Psoas muscle (tissue), 8 donors: ENCODE data around the gene FXN. TPM values are rescaled to one million over a fixed set of nuclear protein-coding genes. Genes with fewer than 3 reads are reported as not detected.

Experiments
- ATAC-seq, 4 donors: fragments of 200-7000 bp; cut with Tn5 transposase; one replicate each; pipeline ENCODE4 v1.9.1; 2020; ENCODE audit warnings: moderate library complexity in 3 of 4, mild to moderate bottlenecking in 2 of 4
- DNase-seq, 2 donors: peaks; one replicate each; pipeline ENCODE4 v3.0.0-alpha.2; 2020
- H3K27ac ChIP-seq: fragments of 200-600 bp; one replicate; pipeline ENCODE4 v1.8.0; 2022
- H3K27me3 ChIP-seq, 3 donors: fragments of 200-600 bp in 1 of 3; one replicate each; pipeline versions ENCODE4 v1.6.1 to v1.8.0; 2013 to 2022; ENCODE audit warnings: low read length in 2 of 3, mild to moderate bottlenecking in 2 of 3, moderate library complexity in 1 of 3; ENCODE audit not compliant: insufficient read depth in 3 of 3
- H3K36me3 ChIP-seq, 2 donors: fragments of 200-600 bp in 1 of 2; one replicate each; pipeline versions ENCODE4 v1.6.1 to v1.8.0; 2013 to 2022; ENCODE audit warnings: low read depth in 1 of 2, mild to moderate bottlenecking in 1 of 2, moderate library complexity in 1 of 2; ENCODE audit not compliant: insufficient read depth in 1 of 2
- H3K4me1 ChIP-seq: fragments of 200-600 bp; one replicate; pipeline ENCODE4 v1.8.0; 2022
- H3K4me3 ChIP-seq: fragments of 200-600 bp; one replicate; pipeline ENCODE4 v1.8.0; 2022; ENCODE audit warnings: mild to moderate bottlenecking
- H3K9me3 ChIP-seq: fragments of 200-600 bp; one replicate; pipeline ENCODE4 v1.8.0; 2022
- WGBS, 3 donors: extraction: QIAGEN DNeasy Blood & Tissue Kit; methylation state at CpG; one replicate each; pipeline versions ENCODE4 v1.1.6 to v1.1.7; 2013; 5-methylcytosine and 5-hydroxymethylcytosine counted together
- intact Hi-C, 2 donors: fragments of 100-400 bp; cut with DNase I; formaldehyde crosslinking; loops; one replicate each; pipeline versions ENCODE4 v1.11.0 to v1.14.2; 2022
- polyA plus RNA-seq, 3 donors: library from polyadenylated mRNA; stranded (reverse); fragments of 200-250 nt; gene quantifications; one replicate each; pipeline ENCODE4 v1.2.3, GENCODE V29; 2013
- total RNA-seq, 4 donors: library from RNA; stranded (reverse); fragmentation: NEBNext Ultra II Directional in 2 of 4; extraction: Animal tissue kit (Norgen Biotek cat#: 25700) in 2 of 4; gene quantifications; one replicate each; pipeline versions ENCODE4 v1.2.1 to v1.2.4, GENCODE V29; 2021 to 2023
- TF ChIP-seq, protein P1 (sequence below): fragments of 200-600 bp; IDR thresholded peaks from one replicate; pipeline ENCODE4 v1.8.0; 2022; ENCODE audit warnings: antibody characterized with exemption
- donor health status: healthy with polysubstance abuse.
- donor health status: DM: no; HTN: no; CAD: no; lungs with moderate emphysema.
- donor health status: Bipolar disorder and iron deficiency.
- donor health status: healthy.
- donor health status: DM: yes; HTN: yes; CAD: no.
- donor health status: DM: no; HTN: no; CAD: no.
- donor health status: DM: no; HTN: no; CAD: no.
- donor health status: DM: yes; HTN: yes; CAD: no.

Gene FXN
- total and polyA plus RNA-seq, 7 donors = 10.4 to 25.0 (median 19.0) TPM

GRCh38 chr9:69143291-69143690, 107.7 kb downstream of the FXN start:
- Histone ChIP-seq H3K27me3 (peaks cover 0 to under 1% (median 0%) of the 10 kb centered on the region in 3 donors), H3K36me3 (no peaks in the 10 kb centered on the region), H3K9me3 (no peaks in the 10 kb centered on the region), H3K27ac (no peak overlapping the region), H3K4me3 (no peak overlapping the region), H3K4me1 (no peaks in the 10 kb centered on the region)
- ATAC-seq (no peak), DNase-seq (no peak)
- TF ChIP-seq, protein P1, sequence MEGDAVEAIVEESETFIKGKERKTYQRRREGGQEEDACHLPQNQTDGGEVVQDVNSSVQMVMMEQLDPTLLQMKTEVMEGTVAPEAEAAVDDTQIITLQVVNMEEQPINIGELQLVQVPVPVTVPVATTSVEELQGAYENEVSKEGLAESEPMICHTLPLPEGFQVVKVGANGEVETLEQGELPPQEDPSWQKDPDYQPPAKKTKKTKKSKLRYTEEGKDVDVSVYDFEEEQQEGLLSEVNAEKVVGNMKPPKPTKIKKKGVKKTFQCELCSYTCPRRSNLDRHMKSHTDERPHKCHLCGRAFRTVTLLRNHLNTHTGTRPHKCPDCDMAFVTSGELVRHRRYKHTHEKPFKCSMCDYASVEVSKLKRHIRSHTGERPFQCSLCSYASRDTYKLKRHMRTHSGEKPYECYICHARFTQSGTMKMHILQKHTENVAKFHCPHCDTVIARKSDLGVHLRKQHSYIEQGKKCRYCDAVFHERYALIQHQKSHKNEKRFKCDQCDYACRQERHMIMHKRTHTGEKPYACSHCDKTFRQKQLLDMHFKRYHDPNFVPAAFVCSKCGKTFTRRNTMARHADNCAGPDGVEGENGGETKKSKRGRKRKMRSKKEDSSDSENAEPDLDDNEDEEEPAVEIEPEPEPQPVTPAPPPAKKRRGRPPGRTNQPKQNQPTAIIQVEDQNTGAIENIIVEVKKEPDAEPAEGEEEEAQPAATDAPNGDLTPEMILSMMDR = no peak
- 85 to 95% (median 87%) methylated on average over 1 of the region's 1 CpG for WGBS, 3 donors
- intact Hi-C loops = no loop called here

DNA sequence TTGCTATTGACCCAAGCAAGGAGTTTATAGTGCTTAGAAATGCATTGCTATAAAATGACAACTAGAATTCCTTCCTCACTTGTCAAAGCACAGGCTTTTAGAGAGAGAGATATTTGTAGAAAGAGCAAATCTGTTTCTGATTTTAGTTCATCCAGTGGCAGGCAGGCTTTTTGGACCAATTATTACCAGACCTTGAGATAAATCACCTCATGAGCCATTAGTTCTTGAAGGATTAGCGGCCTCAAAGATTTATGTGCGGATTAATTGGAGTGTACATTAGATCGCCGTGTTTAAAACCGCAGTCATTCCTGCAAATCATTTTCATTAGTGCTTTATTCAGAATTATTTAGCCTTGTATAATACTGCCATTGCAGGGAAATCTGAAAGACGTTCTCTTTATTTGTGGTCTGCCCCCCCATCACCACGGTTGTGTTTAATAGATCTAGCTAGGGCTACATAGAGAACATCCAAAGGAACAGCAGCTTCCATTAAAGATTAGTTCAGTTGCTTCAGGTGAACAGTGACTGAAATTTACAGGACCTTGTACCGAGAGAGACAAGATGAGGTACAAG, 109.7 kb downstream of the FXN start:
- ATAC-seq (no peak), DNase-seq (no peak)
- no peaks in the 10 kb centered on the region for H3K36me3 ChIP-seq
- TF ChIP-seq, protein P1 = no peak
- no peaks in the 10 kb centered on the region for H3K9me3 ChIP-seq
- H3K27ac ChIP-seq = no peak overlapping the region
- intact Hi-C loops = no loop called here
- WGBS, 3 donors = 76 to 81% (median 79%) methylated on average over 8 of the region's 8 CpGs
- H3K4me3 ChIP-seq = no peak overlapping the region
- H3K27me3 ChIP-seq = peaks cover 0 to 1% (median 0%) of the 10 kb centered on the region in 3 donors
- no peaks in the 10 kb centered on the region for H3K4me1 ChIP-seq

DNA sequence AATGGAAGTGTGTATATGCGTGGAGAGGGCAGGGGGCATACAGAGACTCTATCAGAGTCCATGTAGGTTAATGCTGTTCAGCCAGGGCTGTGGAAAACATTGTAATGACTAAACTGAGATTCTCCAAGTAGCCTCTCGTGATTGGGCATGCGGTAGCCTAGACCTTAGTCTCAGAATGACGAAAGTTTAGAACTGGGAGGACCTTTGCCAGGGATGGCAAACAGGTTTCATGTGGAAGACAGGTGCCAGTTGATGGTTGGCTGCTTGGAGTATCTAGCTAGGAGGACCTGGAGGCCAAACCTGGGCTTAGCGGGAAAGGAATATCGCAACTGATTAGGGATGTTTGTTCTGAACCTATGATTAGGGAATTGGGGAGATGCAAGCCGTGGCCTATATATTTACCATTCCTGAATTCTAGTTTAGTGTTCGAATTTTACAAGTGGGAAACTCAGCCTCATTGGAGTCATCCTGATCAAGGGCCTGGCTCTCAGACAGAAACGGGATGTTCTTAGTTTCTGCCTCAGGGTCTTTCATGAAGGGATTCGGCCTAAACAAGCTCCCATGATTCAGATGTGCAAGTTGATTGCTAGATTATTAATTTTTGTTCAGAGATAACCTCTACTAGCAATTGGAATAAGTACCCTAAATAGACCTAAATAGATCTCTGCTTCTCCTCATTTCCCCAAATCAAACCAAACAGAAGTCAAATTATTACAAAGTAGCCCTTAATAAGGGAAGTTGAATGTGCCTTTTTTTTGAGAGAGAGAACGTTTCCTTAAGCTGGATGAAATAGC, 111.7 kb downstream of the FXN start:
- H3K4me3 ChIP-seq = no peak overlapping the region
- intact Hi-C loops = no loop called here
- no peaks in the 10 kb centered on the region for H3K9me3 ChIP-seq
- H3K4me1 ChIP-seq = no peaks in the 10 kb centered on the region
- no peaks in the 10 kb centered on the region for H3K36me3 ChIP-seq
- DNase-seq (no peak), ATAC-seq (no peak)
- H3K27me3 ChIP-seq = peaks cover 0 to 1% (median 0%) of the 10 kb centered on the region in 3 donors
- 94 to 95% (median 95%) methylated on average over 11 of the region's 11 CpGs for WGBS, 3 donors
- no peak overlapping the region for H3K27ac ChIP-seq
- TF ChIP-seq, protein P1 = no peak

- Histone ChIP-seq H3K36me3 (no peaks in the 10 kb centered on the region), H3K27ac (no peak overlapping the region), H3K4me1 (no peaks in the 10 kb centered on the region), H3K27me3 (peaks cover 0 to 1% (median 0%) of the 10 kb centered on the region in 3 donors), H3K9me3 (no peaks in the 10 kb centered on the region), H3K4me3 (no peak overlapping the region)
- ATAC-seq = no peak
- no peak for DNase-seq
- intact Hi-C loops = no loop called here
- TF ChIP-seq, protein P1 = no peak
- 46 to 54% (median 48%) methylated on average over 7 of the region's 7 CpGs for WGBS, 3 donors
These were observed 113.8 kb downstream of the FXN start for GRCh38 chr9:69149321-69149807.

Other genes starting within 250 kb of the FXN start
- not detected for gene PRKACG, start 21.6 kb upstream of the FXN start, total RNA-seq
- gene PRKACG, start 21.6 kb upstream of the FXN start, polyA plus RNA-seq = not detected
- 10 to 100 TPM; 14.8 to 25.1 (median 19.0) TPM for gene TJP2, start 138.5 kb downstream of the FXN start, total RNA-seq
- 10 to 100 TPM in 1 of 3 donors, 1 to 10 TPM in 2; 6.6 to 12.5 (median 7.9) TPM for gene TJP2, start 138.5 kb downstream of the FXN start, polyA plus RNA-seq